ENCODE results near the gene RAP1GAP. TPM values are rescaled to one million over a fixed set of nuclear protein-coding genes. Genes with fewer than 3 reads are reported as not detected.

Gene RAP1GAP
- total and polyA plus RNA-seq, 9 of the 15 experiments (the other 6 are each of a cell fraction or from before 2014, with no cell fraction given) = 0.29 to 30.2 (median 19.2) TPM

- TF ChIP-seq BMI1 (IDR thresholded peaks at IDR 0.05; ENCODE audit: low read length) (no peak), EWSR1 (IDR thresholded peaks at IDR 0.05; ENCODE audit: borderline replicate concordance, low read depth, partially characterized antibody) (no peak), PREB (CRISPR knock-in tag; IDR thresholded peaks at IDR 0.05) (no peak), JUNB (CRISPR knock-in tag; conservative IDR thresholded peaks at IDR 0.05) (no peak), NR2F6 (CRISPR knock-in tag; IDR thresholded peaks at IDR 0.05) (no peak), MXD1 (CRISPR knock-in tag; IDR thresholded peaks at IDR 0.05; ENCODE audit: borderline replicate concordance, poor library complexity, severe bottlenecking) (no peak), ZNF561 (CRISPR knock-in tag; conservative IDR thresholded peaks at IDR 0.05) (no peak), ZNF197 (CRISPR knock-in tag; IDR thresholded peaks at IDR 0.05; ENCODE audit: low read depth) (no peak), E2F1 (CRISPR knock-in tag; IDR thresholded peaks at IDR 0.05) (no peak), SRSF1 (IDR thresholded peaks at IDR 0.05; ENCODE audit: low read depth, low read length) (no peak), ATF4 (CRISPR knock-in tag; IDR thresholded peaks at IDR 0.05) (no peak), NFRKB (IDR thresholded peaks at IDR 0.05; ENCODE audit: low read depth) (peak; percentile 60), ATF7 (IDR thresholded peaks at IDR 0.05) (peak; percentile 70; the same call in 1 of the 2 replicates), TOE1 (IDR thresholded peaks at IDR 0.05; ENCODE audit: borderline replicate concordance) (peak; percentile 13; the same call in 1 of the 2 replicates), TOE1 (CRISPR knock-in tag; IDR thresholded peaks at IDR 0.05; ENCODE audit: borderline replicate concordance, low read depth) (no peak), ARID1B (IDR thresholded peaks at IDR 0.05) (no peak; the same call in 1 of the 2 replicates), KLF1 (tag; IDR thresholded peaks at IDR 0.05) (peak; percentile 67; the same call in 1 of the 2 replicates), TEAD4 (IDR thresholded peaks at IDR 0.05; ENCODE audit: low read length) (no peak), TEAD4 (CRISPR knock-in tag; IDR thresholded peaks at IDR 0.05; ENCODE audit: borderline replicate concordance) (no peak), ETV1 (tag; conservative IDR thresholded peaks at IDR 0.05; ENCODE audit: low read depth) (no peak), ZNF444 (CRISPR knock-in tag; IDR thresholded peaks at IDR 0.05) (no peak)
- TF ChIP-seq, protein P1, sequence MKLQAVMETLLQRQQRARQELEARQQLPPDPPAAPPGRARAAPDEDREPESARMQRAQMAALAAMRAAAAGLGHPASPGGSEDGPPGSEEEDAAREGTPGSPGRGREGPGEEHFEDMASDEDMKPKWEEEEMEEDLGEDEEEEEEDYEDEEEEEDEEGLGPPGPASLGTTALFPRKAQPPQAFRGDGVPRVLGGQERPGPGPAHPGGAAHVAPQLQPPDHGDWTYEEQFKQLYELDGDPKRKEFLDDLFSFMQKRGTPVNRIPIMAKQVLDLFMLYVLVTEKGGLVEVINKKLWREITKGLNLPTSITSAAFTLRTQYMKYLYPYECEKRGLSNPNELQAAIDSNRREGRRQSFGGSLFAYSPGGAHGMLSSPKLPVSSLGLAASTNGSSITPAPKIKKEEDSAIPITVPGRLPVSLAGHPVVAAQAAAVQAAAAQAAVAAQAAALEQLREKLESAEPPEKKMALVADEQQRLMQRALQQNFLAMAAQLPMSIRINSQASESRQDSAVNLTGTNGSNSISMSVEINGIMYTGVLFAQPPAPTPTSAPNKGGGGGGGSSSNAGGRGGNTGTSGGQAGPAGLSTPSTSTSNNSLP (IDR thresholded peaks at IDR 0.05; ENCODE audit: borderline replicate concordance, low read depth, low read length) = no peak
Observed at GRCh38 chr1:21607549-21608529, 61.3 kb downstream of the RAP1GAP start (continued).

All from K562 (cell line).